ENCODE data around the gene SOSTDC1.

DNA sequence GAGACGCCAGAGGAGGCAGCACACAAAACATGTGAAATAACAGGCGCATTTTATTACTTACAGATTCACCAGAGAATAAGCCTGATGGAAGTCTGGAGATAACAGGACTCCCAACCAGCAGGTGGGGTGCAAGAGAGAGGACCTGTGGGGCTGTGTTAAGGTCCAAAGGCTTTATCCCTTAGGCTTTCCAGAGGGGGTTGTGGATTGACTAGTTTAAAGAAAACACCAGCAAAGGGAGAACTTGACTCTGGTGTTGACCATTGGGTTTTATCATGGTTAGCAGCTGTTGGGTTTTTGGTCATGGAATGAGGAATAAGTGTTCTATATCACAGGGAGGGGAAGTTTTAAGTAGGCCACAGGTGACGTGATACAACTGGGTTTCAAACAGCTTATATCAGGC, 42.6 kb downstream of the SOSTDC1 start:
- TF ChIP-seq, protein P1, sequence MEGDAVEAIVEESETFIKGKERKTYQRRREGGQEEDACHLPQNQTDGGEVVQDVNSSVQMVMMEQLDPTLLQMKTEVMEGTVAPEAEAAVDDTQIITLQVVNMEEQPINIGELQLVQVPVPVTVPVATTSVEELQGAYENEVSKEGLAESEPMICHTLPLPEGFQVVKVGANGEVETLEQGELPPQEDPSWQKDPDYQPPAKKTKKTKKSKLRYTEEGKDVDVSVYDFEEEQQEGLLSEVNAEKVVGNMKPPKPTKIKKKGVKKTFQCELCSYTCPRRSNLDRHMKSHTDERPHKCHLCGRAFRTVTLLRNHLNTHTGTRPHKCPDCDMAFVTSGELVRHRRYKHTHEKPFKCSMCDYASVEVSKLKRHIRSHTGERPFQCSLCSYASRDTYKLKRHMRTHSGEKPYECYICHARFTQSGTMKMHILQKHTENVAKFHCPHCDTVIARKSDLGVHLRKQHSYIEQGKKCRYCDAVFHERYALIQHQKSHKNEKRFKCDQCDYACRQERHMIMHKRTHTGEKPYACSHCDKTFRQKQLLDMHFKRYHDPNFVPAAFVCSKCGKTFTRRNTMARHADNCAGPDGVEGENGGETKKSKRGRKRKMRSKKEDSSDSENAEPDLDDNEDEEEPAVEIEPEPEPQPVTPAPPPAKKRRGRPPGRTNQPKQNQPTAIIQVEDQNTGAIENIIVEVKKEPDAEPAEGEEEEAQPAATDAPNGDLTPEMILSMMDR (IDR thresholded peaks at IDR 0.05) = no peak
- TF ChIP-seq POLR2A (IDR thresholded peaks at IDR 0.05) = no peak

Measured in Peyer's patch (tissue), 4 donors.